SK-N-SH treated with all-trans-retinoic acid at 6 μM for 48 hours (cell line): ENCODE measurements around the gene STRA6.

Experiments used
- ARNTL ChIP-seq: fragments of 450-650 bp; formaldehyde crosslinking; IDR thresholded peaks from 2 replicates; pipeline ENCODE4 v1.5.0; 2020; ENCODE audit warnings: low read depth, mild to moderate bottlenecking, moderate library complexity, borderline replicate concordance
- PATZ1 ChIP-seq: fragments of 250-450 bp; sonication (Bioruptor Pico); IDR thresholded peaks from 2 replicates; pipeline ENCODE4 v1.8.0; 2020; ENCODE audit warnings: mild to moderate bottlenecking, moderate library complexity, borderline replicate concordance
- PPARA ChIP-seq: fragments of 250-450 bp; sonication (Bioruptor Pico); IDR thresholded peaks from 2 replicates; pipeline ENCODE4 v1.5.0; 2020; ENCODE audit warnings: mild to moderate bottlenecking, borderline replicate concordance
- TOX ChIP-seq: fragments of 250-450 bp; sonication (Bioruptor Pico); IDR thresholded peaks from 2 replicates; pipeline ENCODE4 v1.8.0; 2021; ENCODE audit warnings: mild to moderate bottlenecking, moderate library complexity, borderline replicate concordance
- TF ChIP-seq, protein P1 (sequence below): fragments of 250-450 bp; sonication (Bioruptor Pico); IDR thresholded peaks from 2 replicates; pipeline ENCODE4 v1.5.1; 2021; ENCODE audit warnings: mild to moderate bottlenecking, moderate library complexity

DNA sequence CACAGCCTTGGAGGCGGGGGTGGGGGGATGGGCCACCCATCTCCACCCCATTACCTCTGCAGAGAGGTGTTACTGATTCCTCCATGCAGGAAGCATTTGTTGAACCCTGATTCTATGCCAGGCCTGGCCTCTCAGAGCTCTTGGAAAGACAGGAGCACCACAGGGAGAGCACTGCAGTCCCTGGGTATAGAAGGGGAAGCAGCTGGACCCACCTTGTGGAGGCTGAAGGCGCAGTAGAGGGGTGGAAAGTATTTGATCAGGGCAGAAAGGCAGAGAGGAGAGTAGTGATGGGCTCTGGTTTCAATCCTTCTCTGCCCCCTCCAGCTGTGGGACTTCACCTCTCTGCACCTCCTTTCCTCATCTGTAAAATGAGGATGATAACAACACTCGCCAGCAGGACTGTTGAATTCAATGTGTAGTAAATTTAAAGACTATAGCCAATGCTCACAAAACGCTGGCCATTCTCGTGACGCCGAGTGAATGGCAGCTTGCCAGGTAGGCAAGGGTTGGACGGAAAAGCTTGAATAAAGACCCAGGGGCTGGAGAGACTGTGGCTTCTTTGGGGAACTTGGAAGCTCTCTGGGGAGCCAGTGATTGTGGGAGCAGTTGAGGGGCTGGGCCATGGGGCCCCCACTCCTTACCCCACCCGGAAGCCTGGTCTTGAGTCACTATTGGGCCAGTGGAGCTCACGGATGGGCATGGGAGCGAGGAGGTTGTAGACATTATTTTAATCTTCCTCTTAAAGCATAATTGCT lies 25.6 kb upstream of the STRA6 start:
- TF ChIP-seq PPARA (CRISPR knock-in tag) (no peak), ARNTL (CRISPR knock-in tag) (no peak), TOX (CRISPR knock-in tag) (no peak), PATZ1 (CRISPR knock-in tag) (no peak)
- TF ChIP-seq, protein P1, sequence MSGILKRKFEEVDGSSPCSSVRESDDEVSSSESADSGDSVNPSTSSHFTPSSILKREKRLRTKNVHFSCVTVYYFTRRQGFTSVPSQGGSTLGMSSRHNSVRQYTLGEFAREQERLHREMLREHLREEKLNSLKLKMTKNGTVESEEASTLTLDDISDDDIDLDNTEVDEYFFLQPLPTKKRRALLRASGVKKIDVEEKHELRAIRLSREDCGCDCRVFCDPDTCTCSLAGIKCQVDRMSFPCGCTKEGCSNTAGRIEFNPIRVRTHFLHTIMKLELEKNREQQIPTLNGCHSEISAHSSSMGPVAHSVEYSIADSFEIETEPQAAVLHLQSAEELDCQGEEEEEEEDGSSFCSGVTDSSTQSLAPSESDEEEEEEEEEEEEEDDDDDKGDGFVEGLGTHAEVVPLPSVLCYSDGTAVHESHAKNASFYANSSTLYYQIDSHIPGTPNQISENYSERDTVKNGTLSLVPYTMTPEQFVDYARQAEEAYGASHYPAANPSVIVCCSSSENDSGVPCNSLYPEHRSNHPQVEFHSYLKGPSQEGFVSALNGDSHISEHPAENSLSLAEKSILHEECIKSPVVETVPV: no peak
